Measurements from ENCODE around the gene C2CD2.

The C2CD2 gene

DNA sequence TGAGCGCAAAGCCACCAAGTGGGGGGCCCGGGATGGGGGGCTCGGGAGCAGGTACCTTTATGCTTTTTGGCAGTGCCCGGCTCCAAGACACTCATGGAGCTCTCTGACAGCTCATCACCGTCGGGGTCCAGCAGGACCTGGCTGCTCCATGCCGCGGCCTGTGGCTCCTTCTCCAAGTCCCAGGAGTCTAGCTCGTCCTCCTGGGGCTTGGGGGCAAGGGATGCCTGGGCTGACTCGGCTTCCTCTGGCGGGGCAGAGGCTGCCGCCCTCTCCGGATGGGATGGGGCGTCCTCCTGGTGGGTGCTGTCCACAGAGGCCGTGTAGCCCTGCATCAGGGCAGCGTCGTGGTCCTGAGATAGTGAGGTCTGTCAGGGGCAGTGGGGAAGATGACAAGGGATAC lies 54.8 kb downstream of the C2CD2 start:
- no peak for DNase-seq (ENCODE audit: low read depth)
- TF ChIP-seq, protein P1, sequence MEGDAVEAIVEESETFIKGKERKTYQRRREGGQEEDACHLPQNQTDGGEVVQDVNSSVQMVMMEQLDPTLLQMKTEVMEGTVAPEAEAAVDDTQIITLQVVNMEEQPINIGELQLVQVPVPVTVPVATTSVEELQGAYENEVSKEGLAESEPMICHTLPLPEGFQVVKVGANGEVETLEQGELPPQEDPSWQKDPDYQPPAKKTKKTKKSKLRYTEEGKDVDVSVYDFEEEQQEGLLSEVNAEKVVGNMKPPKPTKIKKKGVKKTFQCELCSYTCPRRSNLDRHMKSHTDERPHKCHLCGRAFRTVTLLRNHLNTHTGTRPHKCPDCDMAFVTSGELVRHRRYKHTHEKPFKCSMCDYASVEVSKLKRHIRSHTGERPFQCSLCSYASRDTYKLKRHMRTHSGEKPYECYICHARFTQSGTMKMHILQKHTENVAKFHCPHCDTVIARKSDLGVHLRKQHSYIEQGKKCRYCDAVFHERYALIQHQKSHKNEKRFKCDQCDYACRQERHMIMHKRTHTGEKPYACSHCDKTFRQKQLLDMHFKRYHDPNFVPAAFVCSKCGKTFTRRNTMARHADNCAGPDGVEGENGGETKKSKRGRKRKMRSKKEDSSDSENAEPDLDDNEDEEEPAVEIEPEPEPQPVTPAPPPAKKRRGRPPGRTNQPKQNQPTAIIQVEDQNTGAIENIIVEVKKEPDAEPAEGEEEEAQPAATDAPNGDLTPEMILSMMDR (IDR thresholded peaks at IDR 0.05; ENCODE audit: low read length, missing control alignments), result no peak

DNA sequence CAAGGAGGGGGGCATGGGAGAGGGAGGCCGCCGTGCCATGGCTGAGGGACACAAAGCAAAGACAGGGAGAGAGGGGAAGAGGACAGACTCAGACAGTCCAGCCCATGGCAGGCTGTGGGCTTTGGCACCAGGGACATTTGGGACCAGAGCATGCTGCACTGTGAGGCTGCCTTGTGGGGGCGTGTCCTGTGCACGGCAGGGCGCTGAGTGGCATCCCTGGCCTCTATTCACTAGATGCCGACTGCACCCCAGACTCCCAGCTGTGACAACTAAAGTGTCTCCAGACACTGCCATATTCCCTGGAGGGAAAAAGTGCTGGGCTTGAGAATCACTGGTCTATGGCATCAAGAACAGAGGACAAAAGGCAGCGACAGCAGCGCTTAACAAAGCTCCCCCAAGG lies 56.1 kb downstream of the C2CD2 start:
- no peak overlapping the region for H3K4me3 ChIP-seq (replicated peaks; ENCODE audit: low read depth, low read length)
- DNase-seq (ENCODE audit: low read depth), result no peak
- TF ChIP-seq, protein P1 (IDR thresholded peaks at IDR 0.05; ENCODE audit: low read length, missing control alignments), result no peak

More for the DNA sequence above, 54.8 kb downstream of the C2CD2 start:
- no peak overlapping the region for H3K4me3 ChIP-seq (replicated peaks; ENCODE audit: low read depth, low read length)

DNA sequence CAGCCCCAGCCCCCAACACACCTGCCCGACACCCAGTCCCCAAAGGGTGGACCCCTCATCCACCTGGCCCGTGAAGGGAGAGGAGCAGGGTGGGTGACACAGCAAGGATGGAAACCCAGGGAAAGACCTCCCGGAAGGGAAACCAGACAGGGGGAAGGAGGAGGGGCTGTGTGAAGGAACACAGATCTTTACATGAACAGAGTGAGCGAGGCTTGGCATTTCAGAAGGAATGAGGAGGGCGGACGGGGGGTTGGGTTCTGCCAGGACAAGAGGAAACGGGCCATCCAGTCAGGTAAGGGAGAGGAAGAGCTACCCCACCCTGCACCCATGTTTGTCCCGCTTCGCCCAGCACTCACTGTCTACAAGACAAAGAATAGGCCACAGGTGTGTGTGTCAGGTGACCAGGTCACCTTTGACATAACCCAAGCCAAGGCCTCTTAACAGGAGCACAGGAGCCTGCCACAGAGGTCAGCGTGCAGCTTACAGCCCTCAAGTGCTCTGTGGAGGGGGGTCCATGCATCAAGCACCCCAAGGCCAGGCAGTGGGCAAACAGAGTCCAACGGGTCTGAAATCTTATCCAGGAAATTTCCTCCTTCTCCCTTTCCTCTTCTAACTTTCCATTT lies 56.7 kb downstream of the C2CD2 start:
- TF ChIP-seq, protein P1 (IDR thresholded peaks at IDR 0.05; ENCODE audit: low read length, missing control alignments), result no peak
- H3K4me3 ChIP-seq (replicated peaks; ENCODE audit: low read depth, low read length), result no peak overlapping the region

DNA sequence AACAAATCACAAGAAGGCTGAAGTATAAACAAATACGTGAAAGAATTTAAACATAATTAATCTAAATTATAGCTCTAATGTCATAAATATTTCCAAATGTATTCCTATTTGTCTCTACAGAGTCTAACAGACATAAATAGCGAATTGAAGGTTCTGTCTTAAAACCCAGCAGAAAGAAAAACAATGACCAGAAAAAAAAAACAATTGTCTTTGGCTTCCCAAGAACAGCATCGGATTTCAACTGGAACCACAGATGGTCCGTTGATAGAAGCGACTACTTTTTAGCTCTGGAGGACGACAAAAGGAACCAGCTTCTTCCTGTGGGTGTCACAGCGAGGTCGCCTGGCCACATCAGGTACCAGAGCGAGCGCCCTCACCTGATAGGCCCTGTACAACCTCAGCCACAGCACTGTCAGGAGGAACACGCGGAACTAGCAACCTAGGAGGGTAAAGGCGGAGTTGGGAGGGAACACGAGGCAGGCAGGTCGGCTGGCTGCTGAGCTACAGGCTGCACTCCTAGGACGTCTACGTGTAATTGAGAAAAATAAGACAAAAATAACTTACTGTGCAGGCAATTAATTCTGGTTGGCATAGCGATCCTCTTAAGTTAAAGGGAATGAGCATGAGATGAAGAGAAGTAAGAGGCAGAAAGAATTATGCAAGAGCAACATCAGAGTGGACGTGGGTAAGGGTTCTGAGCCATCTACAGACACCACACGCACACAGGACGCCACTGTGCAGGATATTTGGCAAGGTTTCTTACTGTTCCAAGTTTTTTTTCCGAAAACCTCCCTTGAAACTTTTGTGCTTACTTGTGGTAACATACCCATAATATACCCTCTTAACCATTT lies 58.0 kb downstream of the C2CD2 start:
- no peak for DNase-seq (ENCODE audit: low read depth)
- no peak overlapping the region for H3K4me3 ChIP-seq (replicated peaks; ENCODE audit: low read depth, low read length)
- TF ChIP-seq, protein P1 (IDR thresholded peaks at IDR 0.05; ENCODE audit: low read length, missing control alignments), result no peak

More for the DNA sequence above, 56.7 kb downstream of the C2CD2 start:
- DNase-seq (ENCODE audit: low read depth), result no peak

DNA sequence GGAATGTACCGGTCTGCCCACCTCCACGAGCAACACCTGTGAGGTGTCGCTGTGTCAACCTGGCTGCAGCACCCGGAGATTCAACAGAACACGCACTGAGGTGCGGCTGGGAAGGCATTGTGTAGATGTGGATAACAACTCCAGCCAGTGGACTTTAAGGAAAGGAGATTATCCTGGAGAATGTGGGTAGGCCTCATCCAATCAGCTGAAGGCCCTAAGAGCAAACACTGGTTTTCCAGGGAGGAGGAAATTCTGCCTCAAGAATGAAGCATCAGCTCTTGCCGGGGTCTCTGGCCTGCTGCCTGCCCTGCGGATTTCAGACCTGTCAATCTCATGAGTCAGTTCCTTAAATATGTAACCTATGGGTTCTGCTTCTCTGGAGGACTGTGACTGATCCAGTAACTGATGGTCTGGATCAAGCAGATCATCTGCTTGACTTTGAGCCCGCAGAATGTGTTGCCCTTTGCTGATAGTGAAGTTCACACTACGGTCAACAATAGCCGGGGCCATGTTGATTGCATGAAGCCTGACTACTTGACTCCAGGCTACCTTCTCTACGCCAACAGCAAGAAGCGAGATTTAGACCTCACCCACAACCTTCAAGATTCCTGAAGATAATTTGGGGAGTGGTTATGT lies 58.8 kb downstream of the C2CD2 start:
- TF ChIP-seq, protein P1 (IDR thresholded peaks at IDR 0.05; ENCODE audit: low read length, missing control alignments), result no peak
- H3K4me3 ChIP-seq (replicated peaks; ENCODE audit: low read depth, low read length), result no peak overlapping the region
- DNase-seq (ENCODE audit: low read depth), result peak; percentile 68

DNA sequence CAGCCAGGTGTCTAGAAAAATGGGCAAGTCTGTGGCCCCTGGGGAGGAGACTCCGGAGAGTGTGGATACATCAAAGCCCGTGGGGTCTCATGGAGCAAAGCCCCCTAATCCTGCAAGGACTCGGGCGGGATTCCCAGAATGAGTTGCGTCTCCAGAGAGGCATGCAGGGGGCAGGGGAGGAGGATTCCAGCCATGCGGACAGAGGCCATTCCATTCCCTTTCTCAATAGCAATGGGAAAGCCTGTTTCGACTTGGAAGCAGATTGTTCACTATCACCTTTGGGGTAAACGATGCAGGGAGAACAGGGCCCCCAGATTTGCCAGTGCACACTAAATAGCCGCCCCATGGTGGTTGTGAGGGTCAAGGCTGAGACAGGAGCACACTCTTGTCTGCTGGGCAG lies 59.3 kb downstream of the C2CD2 start:
- TF ChIP-seq, protein P1 (IDR thresholded peaks at IDR 0.05; ENCODE audit: low read length, missing control alignments), result no peak
- H3K4me3 ChIP-seq (replicated peaks; ENCODE audit: low read depth, low read length), result no peak overlapping the region
- no peak for DNase-seq (ENCODE audit: low read depth)

Data from fibroblast of pulmonary artery (primary cell).